Subcutaneous abdominal adipose tissue (tissue), 5 donors: ENCODE measurements around the gene PRSS27.

Experiments used
- H3K27ac ChIP-seq: one replicate; pipeline ENCODE4 v1.7.0; 2013; ENCODE audit warnings: low read depth, mild to moderate bottlenecking, inconsistent platforms, low read length, moderate library complexity
- H3K27me3 ChIP-seq, 5 donors: one replicate each; pipeline ENCODE4 v1.7.0; 2013; ENCODE audit warnings: low read length in 5 of 5, inconsistent platforms in 1 of 5; ENCODE audit not compliant: control insufficient read depth in 5 of 5, insufficient read depth in 4 of 5
- H3K36me3 ChIP-seq, 5 donors: one replicate each; pipeline ENCODE4 v1.7.0; 2013; ENCODE audit warnings: low read length in 5 of 5; ENCODE audit not compliant: control insufficient read depth in 5 of 5, insufficient read depth in 5 of 5
- H3K4me1 ChIP-seq, 5 donors: one replicate each; pipeline ENCODE4 v1.7.0; 2013; ENCODE audit warnings: low read length in 5 of 5, mild to moderate bottlenecking in 3 of 5, moderate library complexity in 1 of 5; ENCODE audit not compliant: control insufficient read depth in 5 of 5, insufficient read depth in 5 of 5
- H3K4me3 ChIP-seq, 5 donors: one replicate each; pipeline ENCODE4 v1.7.0; 2013; ENCODE audit warnings: low read length in 5 of 5, low read depth in 1 of 5
- H3K9ac ChIP-seq, 5 donors: one replicate each; pipeline ENCODE4 v1.7.0; 2013; ENCODE audit warnings: low read length in 5 of 5, mild to moderate bottlenecking in 4 of 5, moderate library complexity in 3 of 5
- H3K9me3 ChIP-seq, 5 donors: one replicate each; pipeline ENCODE4 v1.7.0; 2013; ENCODE audit warnings: low read length in 5 of 5; ENCODE audit not compliant: control insufficient read depth in 5 of 5
- donor health status: healthy.
- donor health status: healthy.
- donor health status: healthy.
- donor health status: healthy.
- donor health status: healthy.

Gene PRSS27

DNA sequence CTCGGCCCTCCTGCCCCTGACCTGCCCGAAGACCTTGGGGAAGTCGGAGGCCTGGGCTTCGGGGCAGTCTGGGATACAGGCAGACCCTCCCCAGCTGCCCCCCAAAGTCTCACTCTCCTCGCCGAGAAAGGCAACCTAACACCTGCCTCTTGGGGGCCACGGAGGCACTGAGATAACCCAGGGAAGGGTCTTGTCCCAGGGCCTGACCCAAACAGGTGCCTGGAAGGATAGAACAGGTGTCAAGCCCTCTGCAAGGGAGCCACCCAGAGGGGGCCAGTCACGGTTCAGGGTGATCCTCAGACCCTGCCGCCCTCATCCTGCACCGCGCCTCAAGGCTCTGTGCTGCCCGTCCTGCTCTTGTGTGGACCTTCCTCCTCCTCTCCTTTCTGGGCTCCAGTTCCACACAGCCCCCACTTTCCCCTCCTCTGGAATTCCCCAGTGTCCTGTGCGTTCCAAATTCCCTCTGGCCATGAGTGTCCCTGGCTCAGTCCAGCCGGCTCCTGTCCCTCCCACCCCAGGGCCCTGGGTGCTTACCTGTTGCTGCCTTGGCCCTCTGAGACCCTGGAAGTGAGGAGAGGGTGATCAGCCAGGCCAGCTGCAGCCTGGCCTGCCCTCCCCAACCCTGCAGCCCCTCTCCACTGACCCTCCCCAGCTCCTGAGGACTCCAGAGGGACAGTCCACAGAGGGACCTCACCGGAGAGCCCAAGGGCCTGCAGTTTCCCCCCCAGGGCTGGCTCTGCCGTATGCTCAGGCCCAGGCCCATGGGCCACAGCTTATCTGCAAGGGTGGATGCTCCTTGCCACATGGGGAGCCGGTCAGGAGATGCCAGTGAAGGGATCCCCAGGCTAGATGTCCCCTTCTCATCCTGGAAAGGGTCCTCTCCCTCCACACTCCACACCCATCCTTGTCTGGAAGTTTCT is 3.8 kb downstream of the PRSS27 start:
- peaks cover 0 to 5% (median 3%) of the 10 kb centered on the region in 5 donors for H3K27me3 ChIP-seq
- no peak overlapping the region for H3K27ac ChIP-seq
- H3K9me3 ChIP-seq: no peaks in the 10 kb centered on the region
- peaks cover 0 to 18% (median 6%) of the 10 kb centered on the region in 5 donors for H3K4me1 ChIP-seq
- no peak overlapping the region for H3K9ac ChIP-seq
- H3K36me3 ChIP-seq: no peaks in the 10 kb centered on the region
- no peak overlapping the region for H3K4me3 ChIP-seq

DNA sequence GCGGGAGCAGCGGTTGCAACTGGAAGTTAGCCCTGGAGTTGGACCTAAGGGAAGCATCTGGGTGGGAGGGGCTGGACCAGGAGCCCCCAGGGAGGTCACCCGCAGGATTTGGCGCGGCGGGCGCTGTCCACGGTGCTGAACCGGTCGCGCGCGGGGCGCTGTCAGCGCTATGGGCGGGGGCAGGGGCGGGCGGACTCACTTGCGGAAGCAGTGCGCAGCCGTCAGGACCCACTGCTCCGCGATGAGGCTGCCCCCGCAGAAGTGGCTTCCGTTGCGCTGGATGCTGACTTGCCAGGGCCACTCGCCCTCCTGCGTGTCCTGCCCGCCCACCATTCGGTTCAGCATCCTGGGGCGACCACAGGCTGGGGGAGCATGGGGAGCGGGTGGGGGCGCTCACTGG is 4.5 kb downstream of the PRSS27 start:
- Histone ChIP-seq H3K27ac (no peak overlapping the region), H3K4me3 (no peak overlapping the region), H3K4me1 (peaks cover 0 to 15% (median 6%) of the 10 kb centered on the region in 5 donors)

DNA sequence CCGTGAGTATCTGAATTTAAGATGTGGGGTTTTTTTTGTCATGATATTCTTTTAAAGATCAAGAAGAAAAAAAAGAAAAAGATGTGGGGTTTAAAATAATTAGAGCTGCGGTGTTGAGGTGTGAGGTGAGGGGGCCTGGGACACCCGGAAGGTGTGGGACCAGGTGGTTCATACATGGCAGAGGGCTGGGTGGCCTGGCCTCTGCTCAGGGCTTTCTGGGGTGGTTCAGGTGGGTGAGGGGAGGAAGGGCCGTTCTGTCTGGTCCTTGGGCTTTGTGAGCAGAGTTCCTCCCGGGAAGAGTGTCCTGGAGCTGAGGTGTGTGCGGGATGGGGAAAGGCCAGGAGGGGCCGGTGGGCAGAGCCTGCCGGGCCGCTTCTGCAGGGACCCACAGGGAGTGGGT is 5.0 kb downstream of the PRSS27 start:
- Histone ChIP-seq H3K9ac (no peak overlapping the region), H3K36me3 (peaks cover 0 to 7% (median 0%) of the 10 kb centered on the region in 5 donors), H3K4me3 (no peak overlapping the region), H3K9me3 (no peaks in the 10 kb centered on the region), H3K27me3 (peaks cover 0 to 5% (median 3%) of the 10 kb centered on the region in 5 donors), H3K4me1 (peaks cover 0 to 14% (median 6%) of the 10 kb centered on the region in 5 donors), H3K27ac (no peak overlapping the region)

More for the DNA sequence above, 4.5 kb downstream of the PRSS27 start:
- H3K27me3 ChIP-seq: peaks cover 0 to 5% (median 3%) of the 10 kb centered on the region in 5 donors
- no peak overlapping the region for H3K9ac ChIP-seq
- H3K36me3 ChIP-seq: peaks cover 0 to 3% (median 0%) of the 10 kb centered on the region in 5 donors
- H3K9me3 ChIP-seq: no peaks in the 10 kb centered on the region

DNA sequence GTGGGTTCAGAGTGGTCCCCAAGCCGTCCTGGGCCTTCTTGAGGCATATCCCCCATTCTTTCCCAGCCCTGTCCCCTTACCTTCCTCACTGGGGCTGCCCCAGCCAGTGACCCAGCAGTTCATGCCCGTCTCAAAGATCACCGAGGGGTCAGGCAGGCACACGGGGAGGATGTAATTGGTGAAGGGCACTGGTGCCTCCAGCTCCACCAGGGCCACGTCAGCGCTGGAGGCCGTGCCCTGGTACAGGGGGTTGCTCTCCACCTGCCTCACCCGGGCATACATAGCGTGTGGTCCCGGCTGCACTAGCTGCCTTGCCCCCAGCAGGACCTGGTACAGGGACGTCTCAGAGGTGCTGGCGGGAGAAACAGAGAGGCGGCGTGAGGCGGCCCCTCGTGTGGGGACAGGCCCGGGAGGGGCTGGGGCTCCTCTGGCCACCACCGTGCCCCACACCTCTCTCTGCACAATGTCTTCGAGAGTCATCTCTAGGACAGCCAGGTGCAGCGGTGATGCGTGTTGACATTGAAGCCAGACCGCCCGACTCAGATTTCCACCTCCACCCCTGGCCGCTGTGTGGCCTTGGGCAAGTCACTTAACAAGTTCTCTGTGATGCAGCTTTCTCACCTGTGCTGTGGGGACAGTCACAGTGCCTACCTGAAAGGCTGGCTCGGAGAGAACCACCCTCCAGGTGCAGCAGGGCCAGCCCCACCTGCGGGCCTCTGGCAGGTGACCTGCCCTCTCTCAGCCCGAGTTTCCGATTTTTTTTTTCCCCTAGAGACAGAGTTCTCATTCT is 5.8 kb downstream of the PRSS27 start:
- no peaks in the 10 kb centered on the region for H3K9me3 ChIP-seq
- H3K4me1 ChIP-seq: peaks cover 0 to 7% (median 5%) of the 10 kb centered on the region in 5 donors
- peaks cover 0 to 15% (median 7%) of the 10 kb centered on the region in 5 donors for H3K36me3 ChIP-seq
- H3K4me3 ChIP-seq: no peak overlapping the region
- H3K9ac ChIP-seq: no peak overlapping the region
- peaks cover 0 to 5% (median 3%) of the 10 kb centered on the region in 5 donors for H3K27me3 ChIP-seq
- no peak overlapping the region for H3K27ac ChIP-seq

DNA sequence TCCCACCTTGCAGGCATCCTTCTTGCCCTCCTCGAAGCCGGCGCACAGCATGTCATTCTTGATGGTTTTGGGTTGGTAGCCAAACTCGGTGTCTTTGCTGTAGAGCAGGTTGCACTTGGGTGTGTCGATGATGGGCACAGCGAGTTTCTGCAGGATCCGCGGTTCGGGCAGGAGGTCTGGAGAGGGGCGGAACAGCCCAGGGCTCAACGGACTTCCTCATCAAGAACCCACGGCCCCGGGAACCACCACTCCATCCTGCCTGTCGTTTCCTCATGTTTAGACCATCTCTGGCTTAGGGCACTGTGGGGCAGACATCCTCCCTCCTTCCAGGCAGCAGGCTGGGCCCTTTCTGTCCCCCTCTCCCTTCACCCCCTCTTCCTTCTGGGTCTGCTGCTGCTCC is 6.5 kb downstream of the PRSS27 start:
- no peak overlapping the region for H3K9ac ChIP-seq
- no peak overlapping the region for H3K27ac ChIP-seq
- no peaks in the 10 kb centered on the region for H3K9me3 ChIP-seq
- H3K27me3 ChIP-seq: peaks cover 0 to 5% (median 3%) of the 10 kb centered on the region in 5 donors
- H3K36me3 ChIP-seq: peaks cover 0 to 20% (median 9%) of the 10 kb centered on the region in 5 donors
- peaks cover 0 to 7% (median 4%) of the 10 kb centered on the region in 5 donors for H3K4me1 ChIP-seq
- H3K4me3 ChIP-seq: no peak overlapping the region

DNA sequence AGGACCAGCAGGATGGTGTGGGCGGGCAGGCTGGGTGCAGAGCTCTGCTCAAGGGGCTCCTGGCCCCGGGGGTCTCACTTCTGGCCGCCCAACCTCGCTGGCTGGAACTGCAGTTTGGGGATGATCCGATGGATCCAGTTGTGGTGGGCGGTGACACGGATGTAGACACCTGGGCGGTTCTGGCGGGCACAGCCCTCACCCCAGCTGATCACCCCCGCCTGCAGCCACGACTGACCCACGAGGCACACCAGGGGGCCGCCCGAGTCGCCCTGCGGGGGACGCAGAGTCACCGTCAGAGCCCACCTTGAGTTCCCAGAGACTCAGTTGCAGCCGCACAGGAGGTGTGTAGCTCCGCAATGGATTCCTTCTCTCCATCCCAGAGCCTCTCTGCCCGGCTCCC is 7.5 kb downstream of the PRSS27 start:
- H3K4me1 ChIP-seq: peaks cover 0 to 7% (median 4%) of the 10 kb centered on the region in 5 donors
- H3K36me3 ChIP-seq: peaks cover 0 to 29% (median 19%) of the 10 kb centered on the region in 5 donors
- no peak overlapping the region for H3K27ac ChIP-seq
- H3K9me3 ChIP-seq: no peaks in the 10 kb centered on the region
- H3K4me3 ChIP-seq: no peak overlapping the region
- H3K27me3 ChIP-seq: peaks cover 0 to 5% (median 3%) of the 10 kb centered on the region in 5 donors
- H3K9ac ChIP-seq: no peak overlapping the region

DNA sequence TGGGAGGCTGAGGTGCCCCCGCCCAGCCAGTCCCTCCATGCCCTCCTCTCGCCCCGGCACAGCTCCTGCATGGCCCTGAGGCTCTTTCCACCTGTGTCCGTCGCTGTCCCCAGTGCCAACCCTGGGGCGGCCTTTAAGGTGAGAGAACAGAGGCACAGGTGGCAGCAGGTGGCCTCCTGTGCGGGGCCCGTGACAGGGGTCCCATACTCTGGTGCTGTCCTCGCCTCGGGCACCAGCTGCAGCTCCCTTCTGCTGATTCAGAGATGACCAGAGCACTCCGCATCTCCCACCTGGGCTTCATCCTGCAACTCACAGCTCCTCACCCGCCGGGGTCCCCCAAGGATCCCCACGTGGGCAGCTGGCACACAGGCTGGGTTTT is 8.0 kb downstream of the PRSS27 start:
- Histone ChIP-seq H3K9me3 (no peaks in the 10 kb centered on the region), H3K27me3 (peaks cover 0 to 5% (median 3%) of the 10 kb centered on the region in 5 donors), H3K4me1 (peaks cover 0 to 7% (median 4%) of the 10 kb centered on the region in 5 donors), H3K27ac (no peak overlapping the region), H3K4me3 (no peak overlapping the region), H3K9ac (no peak overlapping the region), H3K36me3 (peaks cover 0 to 34% (median 24%) of the 10 kb centered on the region in 5 donors)

DNA sequence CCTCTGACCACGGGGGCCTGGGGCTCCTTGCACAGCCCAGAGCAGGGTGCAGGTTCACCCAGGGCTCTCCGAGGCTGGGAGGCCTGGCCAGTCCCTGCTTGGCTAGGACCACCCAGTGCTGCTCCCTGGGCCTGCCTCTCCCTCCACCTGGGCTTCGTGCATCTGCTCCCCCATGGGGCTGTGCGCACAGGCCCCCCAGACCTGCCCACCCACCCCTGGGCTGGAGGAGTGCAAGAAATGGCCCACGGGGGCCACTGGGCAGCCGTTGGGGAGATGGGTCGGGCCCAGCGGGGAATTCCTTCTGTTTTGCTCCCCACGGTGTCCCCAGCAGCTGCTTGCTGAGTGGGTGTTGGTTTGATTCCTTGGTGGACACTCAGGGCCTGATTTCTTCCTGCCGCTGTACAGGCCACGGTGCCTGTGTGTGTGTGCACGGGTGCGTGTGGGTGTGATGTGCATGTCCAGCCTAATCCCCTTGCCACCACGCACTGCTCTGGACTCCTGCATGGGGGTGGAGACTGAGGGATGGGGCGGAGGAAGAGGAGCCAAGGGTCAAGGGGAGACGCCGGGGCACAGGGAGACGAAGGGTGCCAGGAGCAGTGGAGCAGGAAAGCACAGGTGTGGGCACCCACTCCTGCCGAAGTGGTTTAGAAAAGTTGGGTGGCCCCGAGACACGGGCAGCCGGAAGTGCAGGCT is 8.5 kb downstream of the PRSS27 start:
- no peak overlapping the region for H3K9ac ChIP-seq
- peaks cover 0 to 7% (median 4%) of the 10 kb centered on the region in 5 donors for H3K4me1 ChIP-seq

DNA sequence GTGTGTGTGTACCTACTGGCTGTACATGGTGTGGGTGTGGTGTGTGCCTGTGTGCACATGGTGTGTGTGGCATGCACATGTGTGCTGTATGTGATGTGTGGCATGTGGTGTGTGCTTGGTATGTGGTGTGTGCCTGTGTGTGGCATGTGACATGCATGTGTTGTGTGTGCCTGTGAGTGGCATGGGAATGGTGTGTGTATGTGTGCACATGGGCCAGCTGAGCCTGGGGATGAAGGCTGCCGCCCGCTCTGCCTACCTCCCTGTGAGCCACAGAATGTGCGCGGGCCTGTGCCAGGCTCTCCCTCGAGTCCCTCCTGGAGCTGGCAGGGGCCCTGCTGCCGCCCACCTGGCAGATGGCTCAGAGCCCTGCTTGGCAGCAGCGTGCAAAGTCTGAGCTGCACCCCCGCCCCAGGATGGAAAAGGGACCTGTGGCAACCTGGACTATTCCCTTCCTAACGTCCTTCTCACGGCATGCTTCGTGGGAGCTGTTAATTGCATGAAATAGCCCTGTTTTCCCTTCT is 9.3 kb downstream of the PRSS27 start:
- Histone ChIP-seq H3K9me3 (no peaks in the 10 kb centered on the region), H3K36me3 (peaks cover 0 to 44% (median 32%) of the 10 kb centered on the region in 5 donors)

More for the DNA sequence above, 8.5 kb downstream of the PRSS27 start:
- Histone ChIP-seq H3K36me3 (peaks cover 0 to 37% (median 26%) of the 10 kb centered on the region in 5 donors), H3K27ac (no peak overlapping the region), H3K27me3 (peaks cover 0 to 5% (median 3%) of the 10 kb centered on the region in 5 donors), H3K9me3 (no peaks in the 10 kb centered on the region), H3K4me3 (no peak overlapping the region)

More for the DNA sequence above, 9.3 kb downstream of the PRSS27 start:
- Histone ChIP-seq H3K4me1 (peaks cover 0 to 4% (median 3%) of the 10 kb centered on the region in 5 donors), H3K27ac (no peak overlapping the region), H3K27me3 (peaks cover 0 to 3% (median 0%) of the 10 kb centered on the region in 5 donors), H3K4me3 (no peak overlapping the region), H3K9ac (no peak overlapping the region)
